Adrenal gland (tissue), 12 donors: Measurements from ENCODE around the gene DCAF15. TPM values are rescaled to one million over a fixed set of nuclear protein-coding genes. Genes with fewer than 3 reads are reported as not detected.

Experiments
- DNase-seq, 7 donors: peaks; one replicate each; pipeline ENCODE4 v3.0.0-alpha.2; 2019 to 2020
- H3K27ac ChIP-seq, 5 donors: fragments of 200-600 bp; sonication (generic) in 4 of 5; 1 replicate in 3 of 5; 2 replicates in 2 of 5; pipeline versions ENCODE4 v1.5.1 to v1.8.0; 2016 to 2020; ENCODE audit warnings: mild to moderate bottlenecking in 1 of 5
- H3K27me3 ChIP-seq: fragments of 200-600 bp; 2 replicates; pipeline ENCODE4 v1.8.0; 2021
- H3K36me3 ChIP-seq, 2 donors: fragments of 200-600 bp; replicated peaks in 1 of 2; 1 replicate in 1 of 2; 2 replicates in 1 of 2; pipeline versions ENCODE4 v1.5.1 to v1.8.0; 2018 to 2022
- H3K4me1 ChIP-seq, 2 donors: fragments of 200-600 bp; replicated peaks in 1 of 2; 1 replicate in 1 of 2; 2 replicates in 1 of 2; pipeline versions ENCODE4 v1.5.1 to v1.8.0; 2018 to 2021
- H3K4me3 ChIP-seq, 4 donors: fragments of 200-600 bp; sonication (generic) in 3 of 4; one replicate each; pipeline ENCODE4 v1.5.1; 2016 to 2018
- H3K9me3 ChIP-seq, 3 donors: fragments of 200-600 bp; sonication (generic) in 1 of 3; replicated peaks in 1 of 3; 1 replicate in 2 of 3; 2 replicates in 1 of 3; pipeline versions ENCODE4 v1.5.1 to v1.8.0; 2016 to 2021
- CTCF ChIP-seq, 6 experiments: fragments of 450-650 bp in 4 of 6; fragments of 200-600 bp in 2 of 6; sonication (generic) in 1 of 6; IDR thresholded peaks; 1 replicate in 5 of 6; 2 replicates in 1 of 6; pipeline versions ENCODE4 v1.5.1 to v1.8.0; 2016 to 2021; ENCODE audit warnings: antibody characterized with exemption in 6 of 6, mild to moderate bottlenecking in 2 of 6, moderate library complexity in 1 of 6
- POLR2A ChIP-seq, 2 donors: fragments of 450-650 bp; IDR thresholded peaks; one replicate each; pipeline ENCODE4 v1.6.1; 2017; ENCODE audit warnings: antibody characterized with exemption in 2 of 2, mild to moderate bottlenecking in 2 of 2, moderate library complexity in 1 of 2
- WGBS, 4 donors: extraction: QIAGEN DNeasy Blood & Tissue Kit in 2 of 4; methylation state at CpG; one replicate each; pipeline versions ENCODE4 v1.1.5 to v1.1.7; 2013 to 2017; 5-methylcytosine and 5-hydroxymethylcytosine counted together
- intact Hi-C, 2 donors: fragments of 100-400 bp; cut with DNase I; formaldehyde crosslinking; loops; one replicate each; pipeline versions ENCODE4 v1.14.1 to v1.15.0; 2022 to 2023
- polyA plus RNA-seq, 3 donors: library from polyadenylated mRNA; stranded (reverse); fragments of 200-250 nt in 2 of 3; fragments of 350-450 nt in 1 of 3; fragmentation: Illumina TruSeq in 1 of 3; extraction: RNeasy Lipid Tissue Mini Kit (QIAGEN cat#74804) in 1 of 3; gene quantifications; one replicate each; pipeline ENCODE4 v1.2.3, GENCODE V29; 2013 to 2014
- total RNA-seq, 9 donors: library from RNA; depleted of rRNA in 4 of 9; stranded (reverse); fragments of >200 nt in 4 of 9; fragments of 120-200 nt in 1 of 9; fragmentation: NEBNext Ultra II Directional in 1 of 9; extraction: Animal tissue kit (Norgen Biotek cat#: 25700) in 1 of 9; gene quantifications; one replicate each; pipeline versions ENCODE4 v1.1.0 to v1.2.4, GENCODE V29; 2013 to 2023
- donor health status: healthy with polysubstance abuse.
- donor health status: Bipolar disorder and iron deficiency.
- donor health status: DM: yes; HTN: yes; CAD: no.
- donor health status: DM: no; HTN: no; CAD: no.
- donor health status: DM: no; HTN: no; CAD: no.
- donor health status: DM: yes; HTN: yes; CAD: no.

The DCAF15 gene
- total and polyA plus RNA-seq, 12 donors, result 6.7 to 147 (median 13.5) TPM

GRCh38 chr19:13942023-13942684 lies 10.2 kb upstream of the DCAF15 start:
- H3K36me3 ChIP-seq, result no peaks in the 10 kb centered on the region
- no peak for DNase-seq
- no peaks in the 10 kb centered on the region for H3K4me1 ChIP-seq
- H3K27ac ChIP-seq, result no peak overlapping the region
- intact Hi-C loops, result no loop called here
- no peaks in the 10 kb centered on the region for H3K9me3 ChIP-seq
- H3K27me3 ChIP-seq, result no peaks in the 10 kb centered on the region
- H3K4me3 ChIP-seq, result no peak overlapping the region
- 93 to 100% (median 98%) methylated on average over 1 of the region's 1 CpG for WGBS, 4 donors
- TF ChIP-seq CTCF (IDR thresholded peaks at IDR 0.05) (no peak), POLR2A (IDR thresholded peaks at IDR 0.05) (no peak)

- no peak overlapping the region for H3K27ac ChIP-seq
- H3K27me3 ChIP-seq, result no peaks in the 10 kb centered on the region
- H3K4me3 ChIP-seq, result no peak overlapping the region
- 78 to 91% (median 83%) methylated on average over 4 of the region's 4 CpGs for WGBS, 4 donors
- no peaks in the 10 kb centered on the region for H3K9me3 ChIP-seq
- TF ChIP-seq POLR2A (IDR thresholded peaks at IDR 0.05) (no peak), CTCF (IDR thresholded peaks at IDR 0.05) (no peak)
- no peaks in the 10 kb centered on the region for H3K4me1 ChIP-seq
- DNase-seq, result no peak
- intact Hi-C loops, result no loop called here
- H3K36me3 ChIP-seq, result no peaks in the 10 kb centered on the region
These were observed 5.9 kb upstream of the DCAF15 start for GRCh38 chr19:13946414-13946813.

- Histone ChIP-seq H3K9me3 (no peaks in the 10 kb centered on the region), H3K27me3 (no peaks in the 10 kb centered on the region), H3K27ac (no peak overlapping the region), H3K4me1 (peaks cover 10 to 13% of the 10 kb centered on the region in 2 donors), H3K36me3 (peaks cover 0 to 15% of the 10 kb centered on the region in 2 donors), H3K4me3 (no peak overlapping the region)
- 71 to 90% (median 84%) methylated on average over 2 of the region's 2 CpGs for WGBS, 4 donors
- intact Hi-C loops, result no loop called here
- DNase-seq, result no peak
- TF ChIP-seq POLR2A (IDR thresholded peaks at IDR 0.05) (no peak), CTCF (IDR thresholded peaks at IDR 0.05) (no peak)
These were observed 1.3 kb upstream of the DCAF15 start for GRCh38 chr19:13951043-13951442.

- intact Hi-C loops, result no loop called here
- peaks cover 10 to 13% of the 10 kb centered on the region in 2 donors for H3K4me1 ChIP-seq
- DNase-seq, result no peak
- H3K4me3 ChIP-seq, result peak overlapping the region in 1 of 4 donors; percentile 43
- no peaks in the 10 kb centered on the region for H3K27me3 ChIP-seq
- TF ChIP-seq POLR2A (IDR thresholded peaks at IDR 0.05) (no peak), CTCF (IDR thresholded peaks at IDR 0.05) (no peak)
- 8 to 13% (median 10%) methylated on average over 18 to 20 of the region's 20 CpGs for WGBS, 4 donors
- H3K27ac ChIP-seq, result no peak overlapping the region
- no peaks in the 10 kb centered on the region for H3K9me3 ChIP-seq
- H3K36me3 ChIP-seq, result peaks cover 0 to 23% of the 10 kb centered on the region in 2 donors
These were observed 533 bp upstream of the DCAF15 start for GRCh38 chr19:13951799-13952153.
